SK-N-SH (cell line): ENCODE data around the gene RNF167.

ENCODE experiments used
- CHD2 ChIP-seq: fragments of 150-350 bp; IDR thresholded peaks from 2 replicates; pipeline ENCODE4 v1.6.1; 2018; ENCODE audit warnings: low read length; ENCODE audit not compliant: partially characterized antibody
- EP300 ChIP-seq, 2 experiments: IDR thresholded peaks; 2 replicates each; pipeline versions ENCODE4 v1.4.0 to v1.6.1; 2012; ENCODE audit warnings: borderline replicate concordance in 1 of 2, low read depth in 1 of 2, low read length in 1 of 2
- EZH2phosphoT487 ChIP-seq: fragments of 200-600 bp; sonication (generic); IDR thresholded peaks from 2 replicates; pipeline ENCODE4 v1.6.1; 2017; ENCODE audit warnings: low read depth, mixed run types, mild to moderate bottlenecking, antibody characterized with exemption, moderate library complexity, borderline replicate concordance
- JUND ChIP-seq: IDR thresholded peaks from 2 replicates; pipeline ENCODE4 v1.4.0; 2012
- MXI1 ChIP-seq: IDR thresholded peaks from 2 replicates; pipeline ENCODE4 v1.6.1; 2012; ENCODE audit warnings: mild to moderate bottlenecking, low read depth, low read length, improper control_type of control experiment
- POLR2AphosphoS5 ChIP-seq: IDR thresholded peaks from 2 replicates; pipeline ENCODE4 v1.6.1; 2012; ENCODE audit warnings: low read depth, low read length
- RFX5 ChIP-seq: IDR thresholded peaks from 2 replicates; pipeline ENCODE4 v1.6.1; 2012; ENCODE audit warnings: mild to moderate bottlenecking, improper control_type of control experiment, low read length
- SIN3A ChIP-seq: IDR thresholded peaks from 2 replicates; pipeline ENCODE4 v1.6.1; 2012; ENCODE audit warnings: low read depth, mild to moderate bottlenecking, low read length, moderate library complexity, borderline replicate concordance
- TAF1 ChIP-seq: IDR thresholded peaks from 2 replicates; pipeline ENCODE4 v1.6.1; 2012; ENCODE audit warnings: low read depth, mild to moderate bottlenecking, low read length, moderate library complexity, borderline replicate concordance
- TEAD4 ChIP-seq: IDR thresholded peaks from 2 replicates; pipeline ENCODE4 v1.4.0; 2012; ENCODE audit warnings: mild to moderate bottlenecking, borderline replicate concordance; ENCODE audit not compliant: insufficient read depth
- ZBTB33 ChIP-seq: IDR thresholded peaks from 2 replicates; pipeline ENCODE4 v1.4.0; 2012; ENCODE audit warnings: low read depth, borderline replicate concordance
- TF ChIP-seq, protein P1 (sequence below): IDR thresholded peaks from 2 replicates; pipeline ENCODE4 v1.4.0; 2012; ENCODE audit warnings: low read depth
- TF ChIP-seq, protein P2 (sequence below): fragments of 200-600 bp; sonication (generic); IDR thresholded peaks from 2 replicates; pipeline ENCODE4 v1.6.1; 2017; ENCODE audit warnings: antibody characterized with exemption, mild to moderate bottlenecking, moderate library complexity
- TF ChIP-seq, protein P3 (sequence below): IDR thresholded peaks from 2 replicates; pipeline ENCODE4 v1.6.1; 2012; ENCODE audit warnings: mild to moderate bottlenecking, low read depth, low read length, moderate library complexity

DNA sequence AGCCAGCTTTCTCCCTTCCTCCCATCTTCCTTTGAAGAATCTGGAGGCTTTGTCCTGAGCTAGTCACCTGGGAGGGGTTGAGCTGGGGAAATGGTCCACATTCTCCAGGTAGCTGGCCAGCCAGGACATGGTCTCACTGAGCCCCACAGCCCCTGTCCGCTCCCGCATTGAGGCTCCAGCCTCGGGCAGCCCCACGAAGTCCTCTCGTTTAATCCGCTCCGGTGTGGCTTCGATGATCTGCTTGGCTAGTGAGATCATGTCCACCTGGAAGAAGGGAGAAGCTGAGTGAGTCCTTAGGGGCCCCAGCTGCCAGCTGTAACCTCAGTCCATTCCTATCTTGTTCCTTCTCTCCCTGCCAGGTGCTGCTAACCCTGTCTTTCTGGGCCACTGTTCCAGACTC, 30.2 kb downstream of the RNF167 start:
- TF ChIP-seq ZBTB33 (no peak), SIN3A (no peak), POLR2AphosphoS5 (no peak; the same call in 1 of the 2 replicates), EP300 (IDR thresholded peaks at IDR 0.05; ENCODE audit: borderline replicate concordance in 1 of 2, low read depth in 1 of 2, low read length in 1 of 2) (no peak), JUND (no peak), TAF1 (no peak), RFX5 (no peak), MXI1 (no peak), EZH2phosphoT487 (no peak), CHD2 (no peak), TEAD4 (no peak)
- TF ChIP-seq, protein P1, sequence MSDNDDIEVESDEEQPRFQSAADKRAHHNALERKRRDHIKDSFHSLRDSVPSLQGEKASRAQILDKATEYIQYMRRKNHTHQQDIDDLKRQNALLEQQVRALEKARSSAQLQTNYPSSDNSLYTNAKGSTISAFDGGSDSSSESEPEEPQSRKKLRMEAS = no peak
- TF ChIP-seq, protein P2, sequence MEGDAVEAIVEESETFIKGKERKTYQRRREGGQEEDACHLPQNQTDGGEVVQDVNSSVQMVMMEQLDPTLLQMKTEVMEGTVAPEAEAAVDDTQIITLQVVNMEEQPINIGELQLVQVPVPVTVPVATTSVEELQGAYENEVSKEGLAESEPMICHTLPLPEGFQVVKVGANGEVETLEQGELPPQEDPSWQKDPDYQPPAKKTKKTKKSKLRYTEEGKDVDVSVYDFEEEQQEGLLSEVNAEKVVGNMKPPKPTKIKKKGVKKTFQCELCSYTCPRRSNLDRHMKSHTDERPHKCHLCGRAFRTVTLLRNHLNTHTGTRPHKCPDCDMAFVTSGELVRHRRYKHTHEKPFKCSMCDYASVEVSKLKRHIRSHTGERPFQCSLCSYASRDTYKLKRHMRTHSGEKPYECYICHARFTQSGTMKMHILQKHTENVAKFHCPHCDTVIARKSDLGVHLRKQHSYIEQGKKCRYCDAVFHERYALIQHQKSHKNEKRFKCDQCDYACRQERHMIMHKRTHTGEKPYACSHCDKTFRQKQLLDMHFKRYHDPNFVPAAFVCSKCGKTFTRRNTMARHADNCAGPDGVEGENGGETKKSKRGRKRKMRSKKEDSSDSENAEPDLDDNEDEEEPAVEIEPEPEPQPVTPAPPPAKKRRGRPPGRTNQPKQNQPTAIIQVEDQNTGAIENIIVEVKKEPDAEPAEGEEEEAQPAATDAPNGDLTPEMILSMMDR = no peak
- TF ChIP-seq, protein P3, sequence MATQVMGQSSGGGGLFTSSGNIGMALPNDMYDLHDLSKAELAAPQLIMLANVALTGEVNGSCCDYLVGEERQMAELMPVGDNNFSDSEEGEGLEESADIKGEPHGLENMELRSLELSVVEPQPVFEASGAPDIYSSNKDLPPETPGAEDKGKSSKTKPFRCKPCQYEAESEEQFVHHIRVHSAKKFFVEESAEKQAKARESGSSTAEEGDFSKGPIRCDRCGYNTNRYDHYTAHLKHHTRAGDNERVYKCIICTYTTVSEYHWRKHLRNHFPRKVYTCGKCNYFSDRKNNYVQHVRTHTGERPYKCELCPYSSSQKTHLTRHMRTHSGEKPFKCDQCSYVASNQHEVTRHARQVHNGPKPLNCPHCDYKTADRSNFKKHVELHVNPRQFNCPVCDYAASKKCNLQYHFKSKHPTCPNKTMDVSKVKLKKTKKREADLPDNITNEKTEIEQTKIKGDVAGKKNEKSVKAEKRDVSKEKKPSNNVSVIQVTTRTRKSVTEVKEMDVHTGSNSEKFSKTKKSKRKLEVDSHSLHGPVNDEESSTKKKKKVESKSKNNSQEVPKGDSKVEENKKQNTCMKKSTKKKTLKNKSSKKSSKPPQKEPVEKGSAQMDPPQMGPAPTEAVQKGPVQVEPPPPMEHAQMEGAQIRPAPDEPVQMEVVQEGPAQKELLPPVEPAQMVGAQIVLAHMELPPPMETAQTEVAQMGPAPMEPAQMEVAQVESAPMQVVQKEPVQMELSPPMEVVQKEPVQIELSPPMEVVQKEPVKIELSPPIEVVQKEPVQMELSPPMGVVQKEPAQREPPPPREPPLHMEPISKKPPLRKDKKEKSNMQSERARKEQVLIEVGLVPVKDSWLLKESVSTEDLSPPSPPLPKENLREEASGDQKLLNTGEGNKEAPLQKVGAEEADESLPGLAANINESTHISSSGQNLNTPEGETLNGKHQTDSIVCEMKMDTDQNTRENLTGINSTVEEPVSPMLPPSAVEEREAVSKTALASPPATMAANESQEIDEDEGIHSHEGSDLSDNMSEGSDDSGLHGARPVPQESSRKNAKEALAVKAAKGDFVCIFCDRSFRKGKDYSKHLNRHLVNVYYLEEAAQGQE = no peak
